ENCODE results near the gene POMT1. TPM values are rescaled to one million over a fixed set of nuclear protein-coding genes. Genes with fewer than 3 reads are reported as not detected.

POMT1 gene
- total and polyA plus RNA-seq, 2 experiments from 2014 or later: 35.3 to 44.8 TPM

GRCh38 chr9:131465401-131465800 is 37.3 kb upstream of the POMT1 start:
- Histone ChIP-seq H3K9me2 (replicated peaks; ENCODE audit: insufficient read depth) (no peaks in the 10 kb centered on the region), H4K20me1 (ENCODE audit: insufficient read depth, poor library complexity, severe bottlenecking) (peaks cover 4% of the 10 kb centered on the region), H3K4me1 (ENCODE audit: insufficient read depth) (no peaks in the 10 kb centered on the region), H3K4me3 (no peak overlapping the region), H3K27ac (no peak overlapping the region), H3K9me3 (ENCODE audit: low read depth) (no peaks in the 10 kb centered on the region), H3K79me2 (peaks cover 59% of the 10 kb centered on the region), H2AFZ (no peak overlapping the region), H3K36me3 (replicated peaks; ENCODE audit: insufficient read depth, low read depth) (peaks cover 5% of the 10 kb centered on the region), H3K4me2 (no peak overlapping the region), H3K27me3 (no peaks in the 10 kb centered on the region)
- WGBS (ENCODE audit: low lambda C conversion rate, missing lambda C conversion rate): 96% methylated on average over 6 of the region's 6 CpGs
- no peak for DNase-seq (ENCODE audit: low spot score)
- TF ChIP-seq EZH2 (IDR thresholded peaks at IDR 0.05; ENCODE audit: borderline replicate concordance): no peak

- H3K9me2 ChIP-seq (replicated peaks; ENCODE audit: insufficient read depth): no peaks in the 10 kb centered on the region
- no peaks in the 10 kb centered on the region for H3K36me3 ChIP-seq (replicated peaks; ENCODE audit: insufficient read depth, low read depth)
- 92% methylated on average over 13 of the region's 13 CpGs for WGBS (ENCODE audit: low lambda C conversion rate, missing lambda C conversion rate)
- peaks cover 21% of the 10 kb centered on the region for H4K20me1 ChIP-seq (ENCODE audit: insufficient read depth, poor library complexity, severe bottlenecking)
- H3K9me3 ChIP-seq (ENCODE audit: low read depth): no peaks in the 10 kb centered on the region
- H3K79me2 ChIP-seq: peaks cover 69% of the 10 kb centered on the region
- H2AFZ ChIP-seq: no peak overlapping the region
- DNase-seq (ENCODE audit: low spot score): no peak
- H3K4me2 ChIP-seq: no peak overlapping the region
- no peaks in the 10 kb centered on the region for H3K4me1 ChIP-seq (ENCODE audit: insufficient read depth)
- no peak overlapping the region for H3K4me3 ChIP-seq
- H3K27me3 ChIP-seq: no peaks in the 10 kb centered on the region
- no peak for TF ChIP-seq CTCF (IDR thresholded peaks at IDR 0.05; ENCODE audit: poor library complexity)
- TF ChIP-seq EZH2 (IDR thresholded peaks at IDR 0.05; ENCODE audit: borderline replicate concordance): no peak
- TF ChIP-seq EZH2phosphoT487 (IDR thresholded peaks at IDR 0.05; ENCODE audit: low read depth, severe bottlenecking, unreplicated experiment): no peak
- H3K27ac ChIP-seq: no peak overlapping the region
Observed at GRCh38 chr9:131467214-131467935, 35.3 kb upstream of the POMT1 start.

- Histone ChIP-seq H3K36me3 (replicated peaks; ENCODE audit: insufficient read depth, low read depth) (peaks cover 4% of the 10 kb centered on the region), H3K27me3 (no peaks in the 10 kb centered on the region), H3K4me3 (no peak overlapping the region), H3K4me1 (ENCODE audit: insufficient read depth) (no peaks in the 10 kb centered on the region), H2AFZ (no peak overlapping the region), H3K27ac (no peak overlapping the region), H3K9me3 (ENCODE audit: low read depth) (no peaks in the 10 kb centered on the region), H4K20me1 (ENCODE audit: insufficient read depth, poor library complexity, severe bottlenecking) (peaks cover 26% of the 10 kb centered on the region), H3K9me2 (replicated peaks; ENCODE audit: insufficient read depth) (no peaks in the 10 kb centered on the region), H3K4me2 (no peak overlapping the region), H3K79me2 (peaks cover 74% of the 10 kb centered on the region)
- 93% methylated on average over 4 of the region's 4 CpGs for WGBS (ENCODE audit: low lambda C conversion rate, missing lambda C conversion rate)
- TF ChIP-seq CTCF (IDR thresholded peaks at IDR 0.05; ENCODE audit: poor library complexity): no peak
- TF ChIP-seq EZH2 (IDR thresholded peaks at IDR 0.05; ENCODE audit: borderline replicate concordance): no peak
- no peak for TF ChIP-seq EZH2phosphoT487 (IDR thresholded peaks at IDR 0.05; ENCODE audit: low read depth, severe bottlenecking, unreplicated experiment)
- no peak for DNase-seq (ENCODE audit: low spot score)
Observed at GRCh38 chr9:131468031-131468430, 34.7 kb upstream of the POMT1 start.

- no peak overlapping the region for H3K27ac ChIP-seq
- DNase-seq (ENCODE audit: low spot score): no peak
- H3K36me3 ChIP-seq (replicated peaks; ENCODE audit: insufficient read depth, low read depth): peaks cover 5% of the 10 kb centered on the region
- H3K4me1 ChIP-seq (ENCODE audit: insufficient read depth): no peaks in the 10 kb centered on the region
- no peaks in the 10 kb centered on the region for H3K9me3 ChIP-seq (ENCODE audit: low read depth)
- no peak overlapping the region for H3K4me2 ChIP-seq
- peaks cover 68% of the 10 kb centered on the region for H3K79me2 ChIP-seq
- peaks cover 27% of the 10 kb centered on the region for H4K20me1 ChIP-seq (ENCODE audit: insufficient read depth, poor library complexity, severe bottlenecking)
- no peaks in the 10 kb centered on the region for H3K27me3 ChIP-seq
- TF ChIP-seq CTCF (IDR thresholded peaks at IDR 0.05; ENCODE audit: poor library complexity) (no peak), EZH2 (IDR thresholded peaks at IDR 0.05; ENCODE audit: borderline replicate concordance) (no peak), EZH2phosphoT487 (IDR thresholded peaks at IDR 0.05; ENCODE audit: low read depth, severe bottlenecking, unreplicated experiment) (no peak)
- 90% methylated on average over 6 of the region's 6 CpGs for whole genome bisulfite sequencing (ENCODE audit: low lambda C conversion rate, missing lambda C conversion rate)
- no peak overlapping the region for H2AFZ ChIP-seq
- H3K9me2 ChIP-seq (replicated peaks; ENCODE audit: insufficient read depth): no peaks in the 10 kb centered on the region
- H3K4me3 ChIP-seq: no peak overlapping the region
Observed at GRCh38 chr9:131469356-131469755, 33.4 kb upstream of the POMT1 start.
